ENCODE results near the gene NMRAL1. TPM values are rescaled to one million over a fixed set of nuclear protein-coding genes. Genes with fewer than 3 reads are reported as not detected.
A peak's percentile ranks its signal among the peaks of the same experiment; 100 is the strongest.

NMRAL1 gene
- total and polyA plus RNA-seq, 10 of the 15 experiments (the other 5 are each of a cell fraction or from before 2014, with no cell fraction given): 4.8 to 102 (median 62.5) TPM

- ChIA-PET SMC1A (ENCODE audit: uncharacterized antibody, unreplicated experiment) (interaction anchor here (1.2 to 2.3 kb wide), 2 partner anchors 12 to 140 kb away, joined by 3 to 6 read pairs; partner anchors contain the start of gene CORO7), CTCF (interaction anchor here (0.6 to 1.8 kb wide), 5 partner anchors 14 to 79 kb away, joined by 3 to 11 read pairs (median 3); no protein-coding TSS in a partner anchor), POLR2A (interaction anchor here (0.5 to 0.9 kb wide), 5 partner anchors 8 to 44 kb away, joined by 3 to 5 read pairs (median 3); partner anchors contain the start of gene CORO7), RAD21 (ENCODE audit: unreplicated experiment) (interaction anchor here (1.0 to 3.2 kb wide), 2 partner anchors 14 to 26 kb away, joined by 3 to 9 read pairs; no protein-coding TSS in a partner anchor)
- Histone ChIP-seq H3K4me1 (ENCODE audit: control insufficient read depth, insufficient read depth, low read length) (no peaks in the 10 kb centered on the region), H3K9me3 (replicated peaks; ENCODE audit: control insufficient read depth, insufficient read depth, low read length) (no peaks in the 10 kb centered on the region), H3K27me3 (replicated peaks in 1 of 2; ENCODE audit: control insufficient read depth in 2 of 2, insufficient read depth in 2 of 2, low read length in 1 of 2) (no peaks in the 10 kb centered on the region), H3K27ac (ENCODE audit: control insufficient read depth, insufficient read depth) (no peak overlapping the region), H3K4me3 (no peak overlapping the region), H3K79me2 (ENCODE audit: control insufficient read depth, insufficient read depth, low read length) (peaks cover 33% of the 10 kb centered on the region), H2AFZ (ENCODE audit: control insufficient read depth, low read depth, low read length) (no peak overlapping the region), H3K9ac (ENCODE audit: control insufficient read depth, insufficient read depth, low read length) (no peak overlapping the region), H3K36me3 (ENCODE audit: control insufficient read depth in 2 of 2, insufficient read depth in 2 of 2, low read length in 1 of 2) (peaks cover 0 to 10% of the 10 kb centered on the region in 2 experiments; a peak in 1 of 4 replicates), H4K20me1 (ENCODE audit: control insufficient read depth, insufficient read depth) (no peaks in the 10 kb centered on the region), H3K4me2 (ENCODE audit: control insufficient read depth, insufficient read depth) (peak overlapping the region; percentile 22; the same call in 1 of the 2 replicates)
- DNase-seq (ENCODE audit: low read depth, low spot score): no peak
- in situ Hi-C loops (cut with MboI) (no loop called here), intact Hi-C loops (cut with micrococcal nuclease; ENCODE audit: unreplicated experiment) (loop anchor here (5.0 to 10.0 kb wide), 2 partner anchors 44 to 186 kb away; partner anchors contain the start of genes NMRAL1 and UBALD1)
- no peak for FAIRE-seq
- BruUV-seq (replicated peaks): no TSS peak
- no peak for ATAC-seq
- WGBS (ENCODE audit: insufficient coverage, insufficient replicate concordance, low lambda C conversion rate, missing lambda C conversion rate): 98% methylated on average over 7 of the region's 7 CpGs
- TF ChIP-seq ETV6 (conservative IDR thresholded peaks at IDR 0.05 in 1 of 2, IDR thresholded peaks at IDR 0.05 in 1 of 2; ENCODE audit: borderline replicate concordance in 1 of 2, low read depth in 1 of 2): no peak
- TF ChIP-seq POU2F2 (IDR thresholded peaks at IDR 0.05; ENCODE audit: borderline replicate concordance, low read depth, low read length): no peak
- TF ChIP-seq SPI1 (IDR thresholded peaks at IDR 0.05; ENCODE audit: borderline replicate concordance, insufficient read depth, low read depth, low read length): no peak
- no peak for TF ChIP-seq RAD51 (IDR thresholded peaks at IDR 0.05)
- TF ChIP-seq TCF3 (IDR thresholded peaks at IDR 0.05; ENCODE audit: borderline replicate concordance, insufficient read depth, low read depth, low read length): no peak
- no peak for TF ChIP-seq NFYB (IDR thresholded peaks at IDR 0.05; ENCODE audit: insufficient read depth, low read depth, low read length)
- TF ChIP-seq ATF2 (IDR thresholded peaks at IDR 0.05; ENCODE audit: low read length): no peak
- TF ChIP-seq JUND (IDR thresholded peaks at IDR 0.05; ENCODE audit: low read depth, low read length): no peak
- TF ChIP-seq WRNIP1 (IDR thresholded peaks at IDR 0.05; ENCODE audit: borderline replicate concordance, low read depth, low read length): no peak
- TF ChIP-seq E2F8 (IDR thresholded peaks at IDR 0.05; ENCODE audit: low read depth, partially characterized antibody): no peak
- TF ChIP-seq MXI1 (IDR thresholded peaks at IDR 0.05; ENCODE audit: low read depth, low read length): no peak
- TF ChIP-seq ZBTB11 (CRISPR knock-in tag; IDR thresholded peaks at IDR 0.05): no peak
- TF ChIP-seq YBX1 (IDR thresholded peaks at IDR 0.05): no peak
- TF ChIP-seq ASH2L (IDR thresholded peaks at IDR 0.05; ENCODE audit: borderline replicate concordance, low read depth): no peak
These were observed 45.9 kb downstream of the NMRAL1 start for GRCh38 chr16:4428500-4428899.

Measured in GM12878 (cell line).